Posterior cingulate gyrus (tissue), 11 donors: ENCODE data around the gene ATP1A3.
"Not testable (repeated sequence)": the region's sequence is repeated elsewhere in the genome, so short reads cannot be mapped to it uniquely, and the experiment has no call there.

Experiments
- DNase-seq, 10 donors: peaks; one replicate each; pipeline versions ENCODE4 v3.0.0 to v3.0.0-alpha.2; 2020 to 2021; ENCODE audit warnings: mixed read lengths in 3 of 10
- intact Hi-C: fragments of 100-400 bp; cut with DNase I; formaldehyde crosslinking; loops from one replicate; pipeline ENCODE4 v1.15.1; 2023

Gene ATP1A3

DNA sequence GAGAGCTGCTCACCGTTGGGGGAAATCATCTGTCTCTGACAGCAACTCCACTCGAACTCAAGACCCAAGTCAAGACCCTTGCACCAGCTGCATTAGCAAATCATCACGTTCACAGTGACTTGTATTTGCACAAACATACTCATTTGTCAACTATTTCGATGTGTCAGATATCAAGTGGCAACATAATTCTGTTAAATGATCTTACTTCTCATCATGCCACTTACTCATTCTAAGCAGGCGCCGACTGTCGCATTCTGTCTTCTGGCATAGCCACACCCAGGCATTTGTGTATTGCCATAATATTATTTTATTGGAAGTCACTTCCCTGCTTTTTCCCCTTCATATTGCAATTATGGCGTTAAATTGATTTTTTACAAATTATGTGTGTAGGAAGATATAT lies 23.0 kb upstream of the ATP1A3 start:
- intact Hi-C loops, result no loop called here
- peak in 1 of 10 donors; percentile 12 for DNase-seq

DNA sequence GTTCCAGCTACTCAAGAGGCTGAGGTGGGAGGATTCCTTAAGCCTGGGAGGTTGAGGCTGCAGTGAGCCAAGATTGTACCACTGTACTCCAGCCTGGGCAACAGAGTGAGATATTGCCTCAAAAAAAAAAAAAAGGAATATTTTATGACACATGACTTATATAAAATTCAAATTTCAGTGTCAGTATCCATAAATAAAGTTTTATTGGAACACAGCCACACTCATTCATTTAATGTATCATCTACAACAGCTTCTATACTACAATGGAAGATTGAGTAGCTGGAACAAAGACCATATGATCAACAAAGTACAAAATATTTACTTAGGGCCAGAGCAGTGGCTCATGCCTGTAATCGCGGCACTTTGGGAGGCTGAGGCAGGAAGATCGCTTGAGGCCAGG lies 18.7 kb upstream of the ATP1A3 start:
- intact Hi-C loops, result not testable (repeated sequence)
- peak in 1 of 10 donors; percentile 7 for DNase-seq

DNA sequence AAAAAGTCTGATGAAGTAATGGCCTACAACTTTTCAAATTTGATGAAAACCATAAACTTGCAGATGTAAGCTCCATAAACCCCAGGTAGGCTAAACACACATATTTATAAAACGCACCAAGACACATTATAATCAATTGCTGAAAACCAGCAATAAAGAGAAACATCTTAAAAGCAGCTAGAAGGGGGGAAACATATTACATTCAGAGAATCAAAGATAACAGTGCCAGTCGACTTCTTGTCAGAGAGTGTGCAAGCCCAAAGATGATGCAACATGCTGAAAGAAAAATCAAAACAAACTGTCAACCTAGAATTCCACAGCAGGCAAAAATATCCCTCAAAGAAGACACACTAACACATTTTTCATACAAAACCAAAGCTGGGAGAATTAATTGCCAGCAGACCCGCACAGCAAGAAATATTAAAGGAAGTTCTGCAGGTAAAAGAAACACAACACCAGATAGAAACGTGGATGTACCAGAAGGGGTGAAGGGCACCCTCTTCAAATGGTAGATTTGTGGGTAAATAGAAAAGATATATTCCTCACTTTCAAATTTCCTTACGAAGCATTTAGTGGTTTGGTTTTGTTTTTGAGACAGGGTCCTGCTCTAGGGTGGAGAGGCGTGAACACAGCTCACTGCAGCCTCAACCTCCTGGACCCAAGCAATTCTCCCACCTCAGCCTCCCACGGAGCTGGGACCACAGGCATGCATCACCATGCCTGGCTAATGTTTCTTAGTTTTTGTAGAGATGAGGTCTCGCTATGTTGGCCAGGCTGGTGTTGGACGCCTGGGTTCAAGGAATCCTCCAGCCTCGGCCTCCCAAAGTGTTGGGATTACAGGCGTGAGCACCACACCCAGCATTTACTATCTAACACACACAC lies 16.5 kb upstream of the ATP1A3 start:
- peak in 2 of 10 donors; percentile 10 to 36 for DNase-seq
- intact Hi-C loops, result no loop called here

DNA sequence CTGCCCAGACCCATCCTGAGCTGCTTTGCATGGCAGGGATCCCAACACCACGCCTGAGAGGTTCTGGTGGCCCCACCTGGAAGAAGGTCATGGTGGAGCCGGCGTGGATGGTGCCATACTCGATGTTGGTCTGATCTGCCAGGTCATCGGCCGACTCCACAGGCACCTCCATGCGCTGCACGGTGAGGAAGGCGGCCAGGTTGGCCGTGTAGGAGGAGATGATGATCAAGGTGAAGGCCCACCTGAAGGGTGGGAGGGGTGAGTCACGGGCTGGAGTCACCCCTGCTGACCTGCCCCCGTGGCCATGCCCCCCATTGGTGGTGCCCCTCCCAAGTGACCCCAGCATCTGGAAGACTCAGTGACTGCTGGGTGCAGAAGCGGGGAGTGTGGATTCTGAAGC lies 12.5 kb upstream of the ATP1A3 start:
- DNase-seq, result peak in 2 of 10 donors; percentile 28 to 69
- intact Hi-C loops, result no loop called here

DNA sequence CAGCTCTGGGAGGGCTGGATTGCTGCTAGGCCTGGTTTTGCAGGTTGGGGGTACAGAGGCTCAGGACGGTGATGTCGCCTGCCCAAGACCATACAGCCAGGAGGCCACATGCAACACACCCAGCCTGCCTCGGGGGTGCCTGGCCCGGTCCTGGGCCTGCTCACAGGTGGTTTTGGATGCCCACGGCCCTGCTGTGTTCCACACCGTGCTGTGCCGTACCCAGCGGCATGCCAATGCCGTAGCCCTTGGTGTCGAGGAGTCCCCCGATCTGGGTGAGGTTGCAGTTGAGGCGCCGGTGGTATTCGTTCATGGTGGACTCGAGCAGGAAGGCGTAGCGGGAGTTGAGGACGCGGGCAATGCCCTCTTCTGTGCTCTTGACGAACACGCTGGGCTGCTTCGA lies 11.5 kb upstream of the ATP1A3 start:
- intact Hi-C loops, result no loop called here
- DNase-seq, result peak in 2 of 10 donors; percentile 58 to 77

DNA sequence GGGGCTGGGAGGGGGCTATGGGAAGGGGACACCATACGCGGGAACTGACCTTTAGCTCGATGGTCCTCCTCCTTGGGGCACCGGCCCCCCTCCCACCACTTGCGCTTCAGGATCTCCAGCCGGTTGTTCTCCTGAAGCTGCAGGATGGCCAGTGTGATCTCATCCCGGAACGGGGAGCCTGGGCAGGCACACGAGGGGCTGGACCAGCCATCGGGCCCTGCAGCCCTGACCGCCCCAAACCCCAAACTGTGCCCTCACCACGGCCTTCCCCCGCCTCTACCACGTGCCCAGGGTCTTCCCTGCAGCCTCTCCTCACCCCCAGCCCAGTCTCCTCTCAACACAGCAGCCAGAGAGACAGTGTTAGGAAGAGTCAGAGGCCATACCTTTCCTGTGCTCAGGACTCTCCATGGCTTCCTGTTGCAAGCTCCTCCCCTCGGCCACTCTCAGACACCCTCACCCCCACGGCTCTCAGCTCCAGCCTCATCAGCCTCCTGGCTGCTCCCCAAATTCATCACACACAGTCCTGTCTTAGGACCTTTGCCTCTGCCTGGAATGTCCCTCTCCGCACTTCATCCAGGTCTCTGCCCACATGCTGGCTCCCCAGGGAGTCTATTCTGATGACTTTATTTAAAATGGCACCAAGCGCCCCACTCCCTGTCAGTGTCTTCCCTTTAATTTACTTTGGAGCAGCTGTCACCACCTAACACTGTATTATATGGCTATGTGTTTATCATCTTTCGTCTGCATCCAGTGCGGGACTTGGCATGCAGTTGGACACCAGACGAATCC lies 9.7 kb upstream of the ATP1A3 start:
- intact Hi-C loops, result no loop called here
- DNase-seq, result peak in 2 of 10 donors; percentile 48 to 51

DNA sequence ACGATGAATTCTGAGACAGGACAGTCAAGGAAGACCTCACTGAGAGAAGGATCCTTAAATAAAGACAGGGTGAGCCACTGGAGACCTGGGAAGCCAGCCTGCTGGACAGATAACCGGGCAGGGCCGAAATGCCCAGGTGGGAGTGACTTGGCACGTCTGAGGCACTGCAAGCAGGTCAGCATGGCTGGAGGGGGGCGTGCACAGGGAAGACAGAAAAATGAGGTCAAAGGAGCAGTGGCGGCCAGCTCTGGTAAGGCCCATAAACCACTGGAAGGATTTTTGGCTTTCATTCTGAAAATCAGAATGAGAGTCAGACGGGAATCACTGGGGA lies 5.8 kb upstream of the ATP1A3 start:
- intact Hi-C loops, result no loop called here
- DNase-seq, result peak in 2 of 10 donors; percentile 63 to 77

DNA sequence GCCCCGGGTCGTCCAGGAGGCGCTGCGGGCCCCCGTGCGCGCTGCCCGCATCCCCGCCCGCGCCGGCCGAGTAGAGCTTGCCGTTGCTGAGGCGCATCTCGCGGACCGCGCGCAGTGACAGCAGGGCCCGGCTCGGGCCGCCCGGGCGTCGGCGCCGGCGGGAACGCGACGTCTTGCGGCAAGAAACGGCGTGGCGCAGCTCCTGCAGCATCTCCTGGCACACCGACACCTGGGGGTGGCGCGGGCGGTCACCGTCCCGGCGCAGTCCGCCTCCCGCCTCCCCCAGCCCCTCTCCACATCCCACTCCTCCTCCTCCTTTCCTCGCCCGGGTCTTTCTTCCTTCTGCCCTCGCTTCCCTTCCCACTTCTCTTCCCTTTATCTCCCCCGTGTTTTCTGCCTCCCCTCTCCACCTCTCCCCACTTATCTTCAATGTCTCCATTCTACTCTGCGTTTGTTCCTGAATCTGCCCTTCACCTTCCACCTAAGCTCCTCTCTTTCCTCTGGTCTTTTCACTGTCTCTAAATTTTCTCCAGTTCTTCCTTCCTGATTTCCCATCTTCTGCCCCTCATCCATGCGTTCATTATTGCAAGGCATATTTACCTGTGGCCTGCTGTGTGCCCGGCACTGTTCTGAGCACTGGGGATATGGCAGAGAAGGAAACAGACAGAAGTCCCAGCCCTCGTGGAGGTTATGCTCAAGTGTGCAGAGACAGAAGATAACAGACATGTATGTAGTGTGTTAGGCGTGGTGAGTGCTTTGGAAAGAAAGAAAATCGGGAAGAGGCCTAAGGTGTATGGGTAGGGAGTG lies 5.2 kb upstream of the ATP1A3 start:
- intact Hi-C loops, result no loop called here

DNA sequence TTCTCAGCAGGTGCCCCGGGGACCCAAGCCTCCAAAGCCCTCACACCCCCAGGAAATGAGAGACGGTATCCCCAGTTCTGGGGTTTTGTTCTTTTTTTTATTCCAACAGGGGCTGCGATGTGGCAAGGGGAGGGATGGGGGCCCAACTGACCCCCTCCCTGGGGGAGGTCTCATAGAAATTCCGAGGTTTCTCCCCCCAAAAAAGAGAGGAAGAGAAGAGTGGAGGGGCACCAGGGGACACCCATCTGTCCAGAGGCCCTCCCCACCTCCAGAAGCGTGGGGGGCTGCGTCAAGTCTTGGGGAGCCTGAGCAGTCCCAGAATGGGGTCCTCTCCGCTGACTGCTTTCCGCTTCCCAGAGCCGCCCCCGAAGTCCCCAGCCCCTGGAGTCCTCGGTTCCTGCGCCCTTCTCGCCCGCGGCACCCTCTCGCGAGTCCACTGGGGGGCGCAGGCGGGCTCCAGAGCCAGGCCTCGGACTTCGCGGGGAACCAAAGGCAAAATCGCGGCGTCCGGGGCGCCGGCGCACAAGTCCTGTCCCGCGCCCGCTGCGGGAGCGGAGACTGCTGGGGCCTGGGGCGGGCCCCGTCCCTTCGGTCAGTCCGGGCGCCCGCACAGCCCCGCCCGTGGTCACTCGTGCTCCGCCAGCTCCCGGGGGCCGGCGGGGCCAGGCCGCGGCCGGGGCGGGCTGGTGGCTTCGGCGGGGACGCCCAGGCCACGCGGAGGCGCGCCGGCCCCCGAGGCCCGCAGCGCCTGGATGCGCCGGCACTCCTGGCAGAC lies 4.4 kb upstream of the ATP1A3 start:
- intact Hi-C loops, result no loop called here
- peak in 8 of 10 donors; percentile 45 to 95 (median 66) for DNase-seq

More for the DNA sequence above, 5.2 kb upstream of the ATP1A3 start:
- DNase-seq, result peak in 5 of 10 donors; percentile 30 to 89 (median 86)

DNA sequence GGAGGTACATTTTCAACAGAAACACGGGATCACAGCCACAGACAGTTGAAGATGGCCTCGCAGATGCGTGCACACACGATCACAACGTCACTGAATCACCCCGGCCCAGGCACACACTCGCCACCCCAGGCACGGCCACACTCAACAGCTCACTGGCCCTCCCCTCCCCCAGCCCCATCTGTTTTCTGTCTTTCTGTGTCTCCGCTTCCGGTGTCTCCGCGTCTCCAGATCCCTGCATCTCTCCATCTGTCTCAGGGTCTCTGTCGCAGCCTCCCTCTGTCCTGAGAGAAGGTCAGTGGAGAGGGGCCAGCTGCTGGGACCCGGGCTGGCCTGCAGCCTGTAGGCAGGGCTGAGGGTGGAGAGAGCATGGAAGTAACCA lies 3.8 kb upstream of the ATP1A3 start:
- peak in 5 of 10 donors; percentile 37 to 83 (median 48) for DNase-seq
- intact Hi-C loops, result no loop called here

DNA sequence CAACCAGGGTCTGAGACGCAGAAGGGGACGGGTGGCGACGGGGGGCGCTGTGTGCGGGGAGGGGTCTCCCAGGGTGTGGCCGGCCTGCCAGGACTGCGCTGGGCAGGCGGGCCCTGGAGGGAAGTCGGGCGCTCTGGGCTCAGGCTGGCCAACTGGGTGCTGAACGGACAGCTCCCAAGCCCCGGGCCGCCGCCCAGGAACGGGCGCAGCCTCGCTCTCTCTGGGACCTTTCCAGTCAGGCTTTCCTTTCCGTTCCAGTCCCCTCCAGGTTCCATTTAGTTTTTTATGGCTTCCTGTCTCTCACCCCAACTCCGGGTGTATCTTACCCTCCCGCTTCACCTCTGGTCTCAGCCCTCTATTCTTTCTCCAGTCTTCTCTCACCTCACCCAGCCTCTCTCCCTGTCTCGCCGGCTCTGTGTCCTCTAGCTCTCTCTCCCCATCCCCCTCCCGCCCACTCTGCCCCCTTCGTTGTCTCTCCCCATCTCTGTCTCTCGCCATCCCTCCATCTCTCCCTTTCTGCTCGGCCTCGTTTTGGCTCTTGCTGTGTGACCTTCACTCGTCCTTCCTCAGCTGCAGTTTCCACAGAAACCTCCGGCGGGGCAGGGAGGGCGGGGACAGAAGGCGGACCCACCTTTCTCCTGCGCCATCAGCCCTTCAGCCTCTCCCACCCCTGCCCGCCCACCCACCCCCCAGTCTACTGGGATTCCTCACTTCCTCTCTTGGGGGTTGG lies 3.3 kb upstream of the ATP1A3 start:
- intact Hi-C loops, result no loop called here
- peak in 5 of 10 donors; percentile 44 to 86 (median 54) for DNase-seq

DNA sequence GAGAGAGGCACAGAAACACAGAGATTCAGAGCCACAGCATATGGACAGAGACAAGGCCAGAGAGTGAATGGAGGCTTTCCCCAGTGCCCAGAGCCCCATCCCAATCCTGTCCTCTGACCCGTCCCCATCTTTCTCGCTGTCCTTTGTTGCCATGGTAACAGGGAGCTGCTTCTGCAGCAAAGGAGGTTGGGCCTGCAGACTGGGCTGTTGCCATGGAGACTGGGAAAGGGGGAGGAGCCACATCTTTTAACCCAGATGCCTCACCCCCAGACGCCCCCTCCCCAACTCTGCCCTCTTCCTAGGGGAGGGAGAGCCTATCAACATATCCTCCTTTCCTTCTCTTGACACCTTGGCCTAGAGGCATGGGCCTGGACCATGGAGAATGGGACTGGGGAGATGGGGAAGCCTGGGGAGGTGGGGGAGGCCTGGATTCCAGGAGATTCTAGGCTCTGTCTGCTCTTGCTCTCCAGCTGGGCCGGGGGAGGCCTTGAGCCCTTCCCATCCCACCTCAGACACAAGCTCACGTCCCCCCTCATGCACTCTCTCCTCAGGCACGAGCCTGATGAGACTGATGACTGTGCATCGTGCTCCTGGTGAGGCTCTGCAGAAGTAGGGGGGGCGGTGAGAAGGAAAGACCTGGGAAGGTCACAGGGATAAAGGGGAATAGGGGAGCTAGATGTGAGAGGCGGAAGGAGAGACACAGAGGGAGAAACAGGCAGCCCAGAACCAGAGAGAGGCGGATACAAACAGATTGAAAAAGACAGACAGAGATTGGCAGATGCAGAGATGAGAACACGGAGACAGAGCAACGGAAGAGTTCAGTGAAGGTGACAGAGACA lies 2.1 kb upstream of the ATP1A3 start:
- intact Hi-C loops, result no loop called here
- peak in 8 of 10 donors; percentile 51 to 95 (median 72) for DNase-seq

DNA sequence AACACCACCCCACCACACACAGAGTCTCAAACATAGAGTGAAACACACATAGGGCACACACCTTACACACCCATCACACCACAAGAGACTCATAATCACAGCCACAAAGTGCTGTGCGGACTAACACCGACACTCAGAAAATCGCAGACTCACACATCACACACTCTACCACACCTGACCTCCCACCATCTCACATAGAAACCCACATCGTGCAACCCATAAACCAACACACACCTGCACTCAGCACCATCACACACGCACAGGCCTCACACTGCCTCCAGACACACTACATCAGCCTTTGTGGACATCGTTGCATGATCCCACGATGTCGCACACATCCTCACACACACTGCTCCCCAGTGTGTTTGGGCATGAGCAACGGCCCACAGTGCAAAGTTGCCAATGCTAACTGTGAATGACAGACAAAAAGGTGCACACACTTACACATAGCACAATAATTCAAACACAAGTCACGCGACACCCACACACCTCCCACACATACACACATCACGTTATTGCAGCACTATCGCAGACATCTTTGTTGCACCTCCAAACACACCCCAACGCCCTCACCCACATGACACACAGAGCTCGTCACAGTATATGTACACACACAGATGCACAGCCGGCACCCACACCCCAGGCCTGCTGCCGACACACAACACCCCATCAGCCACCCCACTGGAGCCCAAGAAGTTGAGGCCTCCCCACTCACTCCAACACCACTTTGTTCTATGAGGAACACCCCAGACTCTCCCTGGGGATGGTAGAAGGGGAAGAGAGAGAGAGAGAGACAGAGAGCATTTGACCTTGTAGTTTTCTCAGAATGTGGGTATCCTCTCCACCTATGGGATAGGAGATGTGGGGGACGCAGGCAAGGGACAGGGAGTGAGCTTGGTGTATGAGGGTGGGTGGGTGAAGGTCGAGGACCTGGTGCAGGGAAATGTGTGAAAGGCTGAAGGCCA lies 1.2 kb upstream of the ATP1A3 start:
- intact Hi-C loops, result no loop called here
- peak in 3 of 10 donors; percentile 53 to 73 (median 70) for DNase-seq

DNA sequence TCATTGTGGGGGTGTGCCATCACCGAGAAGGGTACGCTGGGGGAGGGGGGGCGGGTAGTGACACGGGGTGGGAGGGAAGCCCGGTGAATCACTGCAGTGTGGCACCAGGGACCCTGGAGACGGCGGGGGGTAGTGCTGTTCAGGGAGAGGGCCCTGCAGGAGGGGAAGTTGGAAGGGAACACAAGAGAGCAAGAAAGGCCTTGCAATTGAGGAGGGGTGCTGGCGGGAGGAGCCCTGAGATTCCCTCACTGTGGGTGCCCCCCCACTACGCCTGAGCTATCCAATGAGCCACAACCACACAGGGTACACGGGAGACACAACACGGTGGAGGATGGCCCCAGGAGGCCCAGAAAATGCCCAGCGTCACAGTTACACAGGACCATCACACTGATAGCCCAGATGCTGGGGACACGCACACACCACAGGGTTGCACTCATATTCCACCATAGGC lies 516 bp upstream of the ATP1A3 start:
- DNase-seq, result peak in 6 of 10 donors; percentile 40 to 93 (median 74)
- intact Hi-C loops, result no loop called here

DNA sequence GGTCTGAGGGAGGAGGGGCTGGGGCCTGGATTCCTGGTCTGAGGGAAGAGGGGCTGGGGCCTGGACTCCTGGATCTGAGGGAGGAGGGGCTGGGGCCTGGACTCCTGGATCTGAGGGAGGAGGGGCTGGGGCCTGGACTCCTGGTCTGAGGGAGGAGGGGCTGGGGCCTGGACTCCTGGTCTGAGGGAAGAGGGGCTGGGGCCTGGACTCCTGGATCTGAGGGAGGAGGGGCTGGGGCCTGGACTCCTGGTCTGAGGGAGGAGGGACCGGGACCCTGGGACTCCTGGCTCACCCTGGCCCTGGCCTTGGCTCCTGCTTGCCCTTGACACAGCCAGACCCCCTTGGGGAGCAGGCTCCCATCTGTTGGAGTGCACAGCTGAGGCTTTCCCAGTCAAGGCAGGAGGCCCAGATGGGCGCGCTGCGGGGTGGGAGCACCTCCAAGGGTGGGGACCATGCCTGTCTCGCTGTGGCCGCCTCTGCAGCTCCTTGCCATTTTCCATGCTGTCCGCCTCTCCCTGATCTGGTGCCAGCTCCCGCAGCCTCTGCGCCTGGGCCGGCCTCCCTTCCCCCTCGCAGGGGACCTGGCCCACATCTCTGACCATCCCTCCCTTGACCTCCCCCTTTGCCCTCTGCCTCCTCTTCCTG lies 2.0 kb downstream of the ATP1A3 start:
- peak in 2 of 10 donors; percentile 82 to 88 for DNase-seq
- intact Hi-C loops, result not testable (repeated sequence)

DNA sequence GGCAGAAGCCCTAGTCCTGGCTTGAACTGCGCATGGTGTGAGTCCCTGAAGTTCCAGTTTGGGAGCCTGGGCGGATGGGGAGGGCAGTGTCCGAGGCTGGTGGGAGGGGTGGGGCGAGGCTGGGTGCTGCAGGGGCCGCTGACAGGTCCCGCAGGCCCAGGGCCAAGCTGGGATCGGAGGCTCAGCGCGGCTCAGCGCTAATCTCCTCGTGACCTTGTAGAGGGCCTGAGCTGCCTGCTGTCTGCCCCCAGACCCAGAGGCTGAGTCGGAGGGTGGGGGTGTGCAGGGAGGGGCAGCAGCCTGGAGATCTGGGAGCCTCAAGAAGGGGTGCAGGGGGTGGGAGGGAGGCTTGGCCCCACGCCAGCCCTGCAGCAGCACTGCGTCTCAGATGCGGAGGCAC lies 3.0 kb downstream of the ATP1A3 start:
- peak in 2 of 10 donors; percentile 45 to 55 for DNase-seq
- intact Hi-C loops, result no loop called here

DNA sequence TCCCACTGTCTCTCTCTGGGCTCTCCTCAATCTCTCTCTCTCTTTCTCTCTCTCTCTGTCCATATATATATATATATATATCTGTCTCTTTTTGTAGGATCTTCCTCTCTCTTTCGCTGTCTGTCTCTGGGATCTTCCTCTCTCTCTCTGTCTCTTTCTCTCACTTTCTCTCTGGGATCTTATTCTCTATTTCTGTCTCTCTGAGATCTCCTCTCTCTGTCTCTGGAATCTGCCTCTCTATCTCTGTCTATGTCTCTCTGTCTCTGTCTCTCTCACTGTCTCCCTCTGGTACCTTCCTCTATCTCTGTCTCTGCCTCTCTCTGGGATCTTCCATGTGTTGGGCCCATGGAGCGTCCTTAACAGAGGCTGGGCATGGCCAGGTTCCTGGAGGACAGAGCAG lies 3.4 kb downstream of the ATP1A3 start:
- intact Hi-C loops, result no loop called here

More for the DNA sequence above, 3.4 kb downstream of the ATP1A3 start:
- no peak for DNase-seq
